HUES6 (cell line): ENCODE data around the gene EIF4G1.
A peak's percentile ranks its signal among the peaks of the same experiment; 100 is the strongest.

Experiments used
- H3K27ac ChIP-seq: 2 replicates; pipeline ENCODE4 v1.7.0; 2013; ENCODE audit warnings: low read depth, mild to moderate bottlenecking, low read length, inconsistent platforms
- H3K27me3 ChIP-seq: 2 replicates; pipeline ENCODE4 v1.6.1; 2013; ENCODE audit warnings: low read length; ENCODE audit not compliant: control insufficient read depth, insufficient read depth
- H3K36me3 ChIP-seq: 2 replicates; pipeline ENCODE4 v1.6.1; 2013; ENCODE audit warnings: low read length; ENCODE audit not compliant: control insufficient read depth, insufficient read depth
- H3K4me1 ChIP-seq: 2 replicates; pipeline ENCODE4 v1.6.1; 2013; ENCODE audit warnings: low read length; ENCODE audit not compliant: control insufficient read depth, insufficient read depth
- H3K4me3 ChIP-seq: 2 replicates; pipeline ENCODE4 v1.5.1; 2013; ENCODE audit warnings: low read depth, low read length
- H3K9ac ChIP-seq: one replicate; pipeline ENCODE4 v1.6.1; 2013; ENCODE audit warnings: mild to moderate bottlenecking, low read length
- H3K9me3 ChIP-seq: 2 replicates; pipeline ENCODE4 v1.6.1; 2013; ENCODE audit warnings: low read depth, low read length; ENCODE audit not compliant: control insufficient read depth, insufficient read depth

EIF4G1 gene

DNA sequence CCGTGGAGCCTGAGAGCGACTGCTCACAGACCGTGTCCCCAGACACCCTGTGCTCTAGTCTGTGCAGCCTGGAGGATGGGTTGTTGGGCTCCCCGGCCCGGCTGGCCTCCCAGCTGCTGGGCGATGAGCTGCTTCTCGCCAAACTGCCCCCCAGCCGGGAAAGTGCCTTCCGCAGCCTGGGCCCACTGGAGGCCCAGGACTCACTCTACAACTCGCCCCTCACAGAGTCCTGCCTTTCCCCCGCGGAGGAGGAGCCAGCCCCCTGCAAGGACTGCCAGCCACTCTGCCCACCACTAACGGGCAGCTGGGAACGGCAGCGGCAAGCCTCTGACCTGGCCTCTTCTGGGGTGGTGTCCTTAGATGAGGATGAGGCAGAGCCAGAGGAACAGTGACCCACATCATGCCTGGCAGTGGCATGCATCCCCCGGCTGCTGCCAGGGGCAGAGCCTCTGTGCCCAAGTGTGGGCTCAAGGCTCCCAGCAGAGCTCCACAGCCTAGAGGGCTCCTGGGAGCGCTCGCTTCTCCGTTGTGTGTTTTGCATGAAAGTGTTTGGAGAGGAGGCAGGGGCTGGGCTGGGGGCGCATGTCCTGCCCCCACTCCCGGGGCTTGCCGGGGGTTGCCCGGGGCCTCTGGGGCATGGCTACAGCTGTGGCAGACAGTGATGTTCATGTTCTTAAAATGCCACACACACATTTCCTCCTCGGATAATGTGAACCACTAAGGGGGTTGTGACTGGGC lies 30.3 kb downstream of the EIF4G1 start:
- Histone ChIP-seq H3K9ac (no peak overlapping the region), H3K27me3 (no peaks in the 10 kb centered on the region), H3K9me3 (no peaks in the 10 kb centered on the region), H3K4me1 (peaks cover 15% of the 10 kb centered on the region; the same call in 1 of the 2 replicates), H3K4me3 (no peak overlapping the region), H3K27ac (0 out of 2 replicates have a peak overlapping the region, but pooled peaks have one; percentile 22), H3K36me3 (peaks cover 30% of the 10 kb centered on the region)

DNA sequence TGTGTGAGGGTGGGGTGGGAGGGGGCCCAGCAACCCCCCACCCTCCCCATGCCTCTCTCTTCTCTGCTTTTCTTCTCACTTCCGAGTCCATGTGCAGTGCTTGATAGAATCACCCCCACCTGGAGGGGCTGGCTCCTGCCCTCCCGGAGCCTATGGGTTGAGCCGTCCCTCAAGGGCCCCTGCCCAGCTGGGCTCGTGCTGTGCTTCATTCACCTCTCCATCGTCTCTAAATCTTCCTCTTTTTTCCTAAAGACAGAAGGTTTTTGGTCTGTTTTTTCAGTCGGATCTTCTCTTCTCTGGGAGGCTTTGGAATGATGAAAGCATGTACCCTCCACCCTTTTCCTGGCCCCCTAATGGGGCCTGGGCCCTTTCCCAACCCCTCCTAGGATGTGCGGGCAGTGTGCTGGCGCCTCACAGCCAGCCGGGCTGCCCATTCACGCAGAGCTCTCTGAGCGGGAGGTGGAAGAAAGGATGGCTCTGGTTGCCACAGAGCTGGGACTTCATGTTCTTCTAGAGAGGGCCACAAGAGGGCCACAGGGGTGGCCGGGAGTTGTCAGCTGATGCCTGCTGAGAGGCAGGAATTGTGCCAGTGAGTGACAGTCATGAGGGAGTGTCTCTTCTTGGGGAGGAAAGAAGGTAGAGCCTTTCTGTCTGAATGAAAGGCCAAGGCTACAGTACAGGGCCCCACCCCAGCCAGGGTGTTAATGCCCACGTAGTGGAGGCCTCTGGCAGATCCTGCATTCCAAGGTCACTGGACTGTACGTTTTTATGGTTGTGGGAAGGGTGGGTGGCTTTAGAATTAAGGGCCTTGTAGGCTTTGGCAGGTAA lies 31.1 kb downstream of the EIF4G1 start:
- Histone ChIP-seq H3K4me3 (no peak overlapping the region), H3K9me3 (no peaks in the 10 kb centered on the region), H3K36me3 (peaks cover 30% of the 10 kb centered on the region), H3K4me1 (peaks cover 14% of the 10 kb centered on the region; the same call in 1 of the 2 replicates), H3K27me3 (no peaks in the 10 kb centered on the region), H3K27ac (no peak overlapping the region), H3K9ac (no peak overlapping the region)

DNA sequence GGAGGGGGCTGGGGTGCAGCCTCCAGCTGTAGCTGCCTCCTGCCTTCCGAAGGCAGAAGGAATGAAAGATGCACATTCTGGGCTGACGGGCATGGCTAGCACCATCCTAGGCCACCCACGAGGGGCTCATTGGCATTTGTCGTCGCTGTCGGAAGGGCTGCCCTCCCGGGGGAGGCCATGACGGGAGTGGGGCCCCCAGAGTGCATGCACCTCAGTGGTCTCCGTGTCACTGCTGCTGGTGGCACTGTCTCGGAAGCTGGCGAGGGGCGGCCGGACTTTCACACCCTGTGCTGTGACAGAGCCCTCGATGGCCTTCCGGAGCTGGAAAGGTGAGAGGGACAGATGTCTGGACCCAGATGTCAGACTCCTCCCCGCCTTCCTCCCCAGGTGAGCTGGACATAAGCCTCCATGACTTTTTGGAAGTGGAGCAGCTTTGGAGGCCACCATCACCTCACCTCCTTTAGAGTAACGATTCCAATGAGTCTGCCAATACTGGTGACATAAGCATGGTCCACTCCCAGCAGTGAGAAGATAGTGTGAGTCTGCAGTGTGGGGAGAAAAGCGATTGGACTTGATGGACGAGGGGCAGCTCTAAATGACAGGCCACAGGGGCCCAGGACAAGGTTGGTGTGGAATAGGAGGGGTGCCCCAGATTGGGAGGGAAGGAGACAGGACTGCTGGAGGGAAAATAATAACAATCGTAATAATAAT lies 32.2 kb downstream of the EIF4G1 start:
- Histone ChIP-seq H3K27me3 (no peaks in the 10 kb centered on the region), H3K9ac (no peak overlapping the region), H3K4me3 (no peak overlapping the region), H3K9me3 (no peaks in the 10 kb centered on the region), H3K27ac (no peak overlapping the region), H3K36me3 (peaks cover 28% of the 10 kb centered on the region), H3K4me1 (peaks cover 17% of the 10 kb centered on the region; the same call in 1 of the 2 replicates)

DNA sequence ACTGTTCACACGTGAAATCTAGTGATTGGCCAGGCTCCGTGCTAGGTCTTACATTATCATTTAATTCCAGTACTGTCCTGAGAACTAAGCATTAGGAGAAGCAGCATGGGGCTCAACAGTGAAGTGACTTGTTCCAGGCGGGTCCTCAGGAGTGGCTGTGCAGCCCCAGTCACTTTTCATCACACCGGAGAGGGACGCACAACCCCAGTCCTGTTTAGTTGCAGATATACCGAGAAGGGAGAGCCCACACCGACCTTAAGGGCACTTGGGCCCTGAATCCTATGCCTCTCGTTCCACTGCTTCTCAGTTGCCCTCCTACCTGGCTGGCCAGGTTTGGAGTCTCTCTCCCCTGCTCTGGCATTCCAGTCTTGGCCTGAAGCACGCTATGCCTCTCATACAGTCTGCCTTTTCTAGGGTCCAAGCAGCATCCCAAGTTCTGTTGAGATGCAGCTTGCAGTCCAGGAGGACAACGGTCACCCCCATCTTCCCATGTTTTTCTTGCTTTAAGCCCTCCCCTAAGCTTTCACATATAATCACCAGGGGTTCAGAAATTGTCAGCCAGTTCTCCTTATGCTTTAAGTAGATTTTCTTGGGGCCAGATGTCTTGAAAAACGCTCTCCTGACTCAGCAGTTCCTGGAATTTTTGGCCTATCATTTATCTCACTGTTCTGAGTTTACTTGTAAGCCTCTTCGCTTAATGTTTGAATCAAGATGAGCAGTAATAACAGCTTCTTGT lies 33.1 kb downstream of the EIF4G1 start:
- Histone ChIP-seq H3K27me3 (no peaks in the 10 kb centered on the region), H3K36me3 (peaks cover 33% of the 10 kb centered on the region), H3K4me1 (peaks cover 22% of the 10 kb centered on the region; the same call in 1 of the 2 replicates), H3K9ac (no peak overlapping the region), H3K9me3 (no peaks in the 10 kb centered on the region), H3K4me3 (no peak overlapping the region), H3K27ac (no peak overlapping the region)

DNA sequence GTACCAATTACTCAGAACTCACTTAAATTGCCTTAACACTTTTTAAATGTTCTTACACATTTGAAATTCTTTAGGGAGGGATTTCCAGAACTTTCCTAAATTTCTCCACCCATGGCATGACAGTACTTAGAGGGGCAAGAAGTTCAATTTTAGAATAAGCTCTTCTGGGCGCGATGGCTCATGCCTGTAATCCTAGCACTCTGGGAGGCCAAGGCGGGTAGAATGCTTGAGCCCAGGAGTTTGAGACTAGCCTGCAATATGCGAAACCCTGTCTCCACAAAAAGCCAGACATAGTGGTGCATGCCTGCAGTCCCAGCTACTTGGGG lies 33.6 kb downstream of the EIF4G1 start:
- Histone ChIP-seq H3K36me3 (peaks cover 33% of the 10 kb centered on the region), H3K4me1 (peaks cover 22% of the 10 kb centered on the region; the same call in 1 of the 2 replicates), H3K9ac (no peak overlapping the region), H3K9me3 (no peaks in the 10 kb centered on the region), H3K27ac (no peak overlapping the region), H3K4me3 (no peak overlapping the region), H3K27me3 (no peaks in the 10 kb centered on the region)

DNA sequence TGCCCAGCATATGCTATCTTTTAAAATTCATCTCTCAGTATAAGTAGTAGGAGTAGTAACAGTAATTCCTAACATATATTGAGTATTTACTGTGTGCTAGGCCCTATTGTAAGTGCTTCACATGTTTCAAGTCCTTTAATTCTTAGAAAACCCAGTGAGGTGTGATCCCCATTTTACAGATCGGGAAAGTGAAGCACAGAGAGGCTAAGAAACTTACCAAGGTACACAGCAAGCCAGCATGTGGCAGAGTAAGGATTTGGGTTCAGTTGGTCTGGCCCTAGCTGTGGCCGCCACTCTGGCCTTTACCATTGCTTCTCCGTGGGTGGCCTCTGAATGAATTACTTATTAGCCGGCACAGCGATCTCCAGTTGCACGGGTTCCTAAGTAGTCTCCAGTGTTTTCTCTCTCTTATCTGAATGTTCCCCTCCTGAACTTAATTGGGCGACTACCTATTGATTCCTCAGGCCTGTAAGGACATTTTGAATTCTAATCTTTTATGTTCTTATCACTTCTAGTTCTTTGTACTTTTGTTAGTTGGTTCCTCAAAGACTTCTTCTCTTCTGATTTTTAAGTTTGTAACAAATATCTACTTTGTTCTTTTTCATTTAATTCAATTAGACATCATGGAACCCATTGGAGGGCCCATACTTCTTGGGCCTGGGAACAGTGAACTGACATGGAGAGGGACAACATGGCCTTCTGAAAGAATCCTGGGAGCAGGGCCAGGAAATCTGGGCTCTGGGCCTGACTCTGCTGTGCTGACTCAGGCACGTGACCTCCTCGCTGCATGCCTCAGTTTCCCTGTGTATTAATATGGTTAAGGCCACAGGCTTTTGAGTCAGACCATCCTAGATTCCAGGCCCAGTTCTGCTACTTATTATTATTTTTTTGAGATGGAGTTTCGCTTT lies 35.4 kb downstream of the EIF4G1 start:
- Histone ChIP-seq H3K4me1 (peaks cover 20% of the 10 kb centered on the region; the same call in 1 of the 2 replicates), H3K36me3 (peaks cover 32% of the 10 kb centered on the region), H3K4me3 (no peak overlapping the region), H3K27me3 (no peaks in the 10 kb centered on the region), H3K9ac (no peak overlapping the region), H3K27ac (no peak overlapping the region), H3K9me3 (no peaks in the 10 kb centered on the region)

DNA sequence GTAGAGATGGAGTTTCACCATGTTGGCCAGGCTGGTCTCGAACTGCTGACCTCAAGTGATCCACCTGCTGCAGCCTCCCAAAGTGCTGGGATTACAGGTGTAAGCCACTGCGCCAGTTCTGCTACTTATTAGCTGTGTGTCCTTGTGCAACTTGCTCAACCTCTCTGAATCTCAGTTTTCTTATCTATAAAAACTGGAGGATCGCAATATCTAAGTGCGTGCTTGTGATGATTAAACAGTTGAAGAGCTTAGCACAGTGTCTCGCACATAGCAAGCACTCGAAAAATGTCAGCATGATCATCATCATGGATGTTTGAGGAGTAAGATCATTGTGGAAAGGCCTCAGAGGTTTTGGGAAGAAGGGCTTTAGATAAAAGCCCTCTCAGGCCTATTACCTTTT lies 36.2 kb downstream of the EIF4G1 start:
- H3K27me3 ChIP-seq, result no peaks in the 10 kb centered on the region
- no peak overlapping the region for H3K4me3 ChIP-seq
- no peak overlapping the region for H3K27ac ChIP-seq
- peaks cover 15% of the 10 kb centered on the region; the same call in 1 of the 2 replicates for H3K4me1 ChIP-seq
- no peak overlapping the region for H3K9ac ChIP-seq
- no peaks in the 10 kb centered on the region for H3K9me3 ChIP-seq
- H3K36me3 ChIP-seq, result peaks cover 40% of the 10 kb centered on the region

DNA sequence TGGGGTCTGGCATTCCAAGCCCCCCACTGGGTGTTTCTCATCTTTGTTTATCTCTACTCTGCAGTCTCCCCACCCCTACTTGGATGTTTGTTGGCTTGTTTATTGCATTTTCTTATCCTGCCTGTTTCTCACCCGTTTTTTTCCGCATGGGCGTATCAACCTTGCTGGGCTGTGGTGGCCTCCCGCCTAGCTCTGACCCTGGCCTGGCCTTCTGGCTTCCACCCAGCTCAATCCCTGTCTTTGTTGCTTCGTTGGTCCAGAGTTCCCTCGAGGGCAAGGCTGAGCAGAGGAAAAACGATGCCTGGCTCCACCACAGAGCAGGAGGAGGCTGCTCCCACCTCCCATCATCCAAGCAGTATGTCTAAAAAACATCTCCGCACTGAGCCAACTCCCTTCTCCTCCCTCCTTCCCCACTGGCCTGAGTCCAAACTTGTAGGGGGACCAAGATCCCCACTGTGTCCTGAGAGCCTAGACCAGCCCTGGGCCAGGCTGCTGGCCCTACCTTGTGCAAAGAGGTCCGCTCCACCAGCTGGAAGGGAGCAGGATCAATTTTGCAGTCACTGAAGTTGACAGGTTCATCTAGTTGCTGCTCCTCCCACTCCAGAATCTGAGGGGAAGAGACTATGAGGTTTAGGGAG lies 37.2 kb downstream of the EIF4G1 start:
- no peaks in the 10 kb centered on the region for H3K9me3 ChIP-seq
- no peaks in the 10 kb centered on the region for H3K27me3 ChIP-seq
- peaks cover 13% of the 10 kb centered on the region; the same call in 1 of the 2 replicates for H3K4me1 ChIP-seq
- no peak overlapping the region for H3K4me3 ChIP-seq
- no peak overlapping the region for H3K27ac ChIP-seq
- H3K9ac ChIP-seq, result peak overlapping the region; percentile 34
- H3K36me3 ChIP-seq, result peaks cover 46% of the 10 kb centered on the region

DNA sequence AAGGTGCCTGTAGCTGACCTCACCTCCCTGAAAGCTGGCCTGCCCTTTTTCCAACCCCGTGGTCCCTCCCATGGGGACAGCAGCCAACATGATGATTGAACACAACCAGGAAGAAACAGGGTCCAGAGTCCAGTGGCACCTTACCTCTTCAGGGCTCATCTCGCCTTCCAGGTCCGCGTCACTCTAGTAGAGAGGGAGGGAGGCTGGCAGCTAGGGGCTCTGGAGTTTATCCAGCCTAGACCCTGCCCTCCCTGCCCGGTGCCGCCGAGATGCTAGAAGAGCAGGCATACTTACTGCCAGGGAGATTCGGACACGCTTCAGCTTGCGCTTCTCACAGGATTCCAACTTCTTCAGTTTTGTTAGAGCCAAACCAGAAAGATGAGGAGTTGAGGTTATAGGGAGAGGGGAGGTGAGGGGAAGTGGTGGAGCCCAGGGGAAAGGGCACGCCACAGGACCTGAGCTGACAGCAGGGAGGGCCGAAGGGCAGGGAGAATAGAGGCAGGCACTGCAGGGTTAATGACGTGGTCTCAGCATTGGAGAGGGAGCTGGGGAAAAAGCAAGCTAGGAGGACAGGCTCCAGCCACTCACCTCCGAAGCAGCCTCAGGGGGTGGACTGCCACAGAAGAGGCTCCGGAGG lies 37.9 kb downstream of the EIF4G1 start:
- no peak overlapping the region for H3K27ac ChIP-seq
- no peak overlapping the region for H3K4me3 ChIP-seq
- H3K4me1 ChIP-seq, result peaks cover 13% of the 10 kb centered on the region; the same call in 1 of the 2 replicates
- H3K9ac ChIP-seq, result peak overlapping the region; percentile 6
- H3K27me3 ChIP-seq, result no peaks in the 10 kb centered on the region
- peaks cover 49% of the 10 kb centered on the region for H3K36me3 ChIP-seq
- no peaks in the 10 kb centered on the region for H3K9me3 ChIP-seq
